T-helper 2 cell (primary cell): ENCODE results near the gene TMEM267.
"Not testable (repeated sequence)": the region's sequence is repeated elsewhere in the genome, so short reads cannot be mapped to it uniquely, and the experiment has no call there.

Experiments
- DNase-seq, 5 experiments: peaks; one replicate each; pipeline versions ENCODE4 v3.0.0 to v3.0.0-alpha.2; 2012 to 2022

The TMEM267 gene

DNA sequence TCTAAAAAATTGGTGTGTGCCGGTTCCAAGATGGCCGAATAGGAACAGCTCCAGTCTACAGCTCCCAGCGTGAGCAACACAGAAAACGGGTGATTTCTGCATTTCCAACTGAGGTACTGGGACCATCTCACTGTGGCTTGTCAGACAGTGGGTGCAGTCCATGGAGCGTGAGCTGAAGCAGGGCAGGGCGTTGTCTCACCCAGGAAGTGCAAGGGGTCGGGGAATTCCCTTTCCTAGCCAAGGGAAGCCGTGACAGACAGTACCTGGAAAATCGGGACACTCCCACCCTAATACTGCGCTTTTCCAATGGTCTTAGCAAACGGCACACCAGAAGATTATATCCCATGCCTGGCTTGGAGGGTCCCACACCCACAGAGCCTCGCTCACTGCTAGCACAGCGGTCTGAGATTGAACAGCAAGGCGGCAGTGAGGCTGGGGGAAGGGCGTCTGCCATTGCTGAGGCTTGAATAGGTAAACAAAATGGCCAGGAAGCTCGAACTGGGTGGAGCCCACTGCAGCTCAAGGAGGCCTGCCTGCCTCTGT is 81.1 kb downstream of the TMEM267 start:
- not testable (repeated sequence) for DNase-seq

- DNase-seq = no peak
Measured at GRCh38 chr5:43401827-43402226, 81.8 kb downstream of the TMEM267 start.

DNA sequence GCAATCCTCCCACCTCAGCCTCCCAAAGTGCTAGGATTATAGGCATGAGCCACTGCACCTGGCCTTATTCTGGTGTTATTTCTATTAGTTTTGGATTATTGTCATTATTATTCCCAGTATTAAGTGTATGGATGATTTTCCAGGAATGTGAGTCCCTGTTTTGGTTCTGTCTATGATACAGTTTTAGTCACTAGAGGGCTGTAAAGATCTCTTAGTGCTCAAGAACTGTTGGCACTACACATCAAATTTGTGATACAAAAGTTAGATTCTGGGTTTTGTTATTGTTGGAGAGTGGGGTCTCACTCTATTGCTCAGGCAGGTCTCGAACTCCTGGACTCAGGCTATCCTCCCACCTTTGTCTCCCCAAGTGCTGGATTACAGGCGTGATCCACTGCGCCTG is 83.6 kb downstream of the TMEM267 start:
- no peak for DNase-seq

GRCh38 chr5:43396762-43397304 is 86.8 kb downstream of the TMEM267 start:
- DNase-seq = peak; percentile 17 to 86 (median 33)
